HepG2 (cell line): ENCODE measurements around the gene NME2. TPM values are rescaled to one million over a fixed set of nuclear protein-coding genes. Genes with fewer than 3 reads are reported as not detected.

ENCODE experiments used
- ELF3 ChIP-seq: IDR thresholded peaks from 2 replicates; pipeline ENCODE4 v1.6.1; 2016; ENCODE audit warnings: missing genetic modification reagents, missing compliant biosample characterization
- ELF4 ChIP-seq: sonication (generic); formaldehyde crosslinking; IDR thresholded peaks from 2 replicates; pipeline ENCODE4 v1.5.0; 2020; ENCODE audit warnings: missing genetic modification reagents, mild to moderate bottlenecking, moderate library complexity, borderline replicate concordance
- FOXC1 ChIP-seq: sonication (generic); formaldehyde crosslinking; IDR thresholded peaks from 2 replicates; pipeline ENCODE4 v1.8.0; 2022; ENCODE audit warnings: mild to moderate bottlenecking, missing genetic modification reagents, borderline replicate concordance
- NONO ChIP-seq, 2 experiments: fragments of 450-650 bp in 1 of 2; sonication (generic) in 1 of 2; formaldehyde crosslinking in 1 of 2; IDR thresholded peaks in 1 of 2; conservative IDR thresholded peaks in 1 of 2; 2 replicates each; pipeline versions ENCODE4 v1.6.1 to v1.8.0; 2017 to 2022; ENCODE audit warnings: mild to moderate bottlenecking in 1 of 2, missing genetic modification reagents in 1 of 2, moderate library complexity in 1 of 2
- RARA ChIP-seq: IDR thresholded peaks from 2 replicates; pipeline ENCODE4 v1.6.1; 2016; ENCODE audit warnings: missing genetic modification reagents, missing compliant biosample characterization
- SOX13 ChIP-seq, 3 experiments: fragments of 450-650 bp in 1 of 3; sonication (generic) in 1 of 3; formaldehyde crosslinking in 1 of 3; IDR thresholded peaks in 2 of 3; conservative IDR thresholded peaks in 1 of 3; 2 replicates each; pipeline versions ENCODE4 v1.5.0 to v1.6.1; 2016 to 2020; ENCODE audit warnings: antibody characterized with exemption in 1 of 3, mild to moderate bottlenecking in 1 of 3, missing compliant biosample characterization in 1 of 3, missing genetic modification reagents in 1 of 3, moderate library complexity in 1 of 3
- SP2 ChIP-seq: sonication (generic); formaldehyde crosslinking; IDR thresholded peaks from 2 replicates; pipeline ENCODE4 v1.5.1; 2020; ENCODE audit warnings: mild to moderate bottlenecking, missing genetic modification reagents
- TBX3 ChIP-seq: fragments of 450-650 bp; IDR thresholded peaks from 2 replicates; pipeline ENCODE4 v1.6.1; 2017; ENCODE audit warnings: antibody characterized with exemption, mild to moderate bottlenecking, inconsistent platforms, borderline replicate concordance
- TOPORS ChIP-seq: sonication (generic); formaldehyde crosslinking; IDR thresholded peaks from 2 replicates; pipeline ENCODE4 v1.8.0; 2023; ENCODE audit warnings: mild to moderate bottlenecking, missing genetic modification reagents
- ZBTB7B ChIP-seq: sonication (generic); formaldehyde crosslinking; IDR thresholded peaks from 2 replicates; pipeline ENCODE4 v1.4.0; 2020; ENCODE audit warnings: missing genetic modification reagents
- ZNF709 ChIP-seq: sonication (generic); formaldehyde crosslinking; IDR thresholded peaks from 2 replicates; pipeline ENCODE4 v1.5.0; 2020; ENCODE audit warnings: mild to moderate bottlenecking, missing genetic modification reagents
- polyA plus RNA-seq, 8 experiments: library from polyadenylated mRNA; depleted of rRNA in 3 of 8; stranded (reverse) in 7 of 8; unstranded in 1 of 8; fragments of >200 nt; fragmentation: Illumina TruSeq in 4 of 8; extraction: Trizol in 4 of 8; gene quantifications; 2 replicates each; pipeline versions ENCODE4 v1.2.1 to v1.2.3, GENCODE V29; 2011 to 2016; ENCODE audit warnings: low read depth in 4 of 8, missing spikeins in 1 of 8, mixed read lengths in 1 of 8; ENCODE audit not compliant: insufficient read depth in 1 of 8
- total RNA-seq, 5 experiments: library from RNA; depleted of rRNA; stranded (reverse); fragments of >200 nt; fragmentation: Illumina TruSeq; extraction: Trizol; gene quantifications; 2 replicates each; pipeline ENCODE4 v1.2.3, GENCODE V29; 2016; ENCODE audit warnings: low read depth in 1 of 5
- TF ChIP-seq, protein P1 (sequence below): sonication (generic); formaldehyde crosslinking; IDR thresholded peaks from 2 replicates; pipeline ENCODE4 v1.5.0; 2020; ENCODE audit warnings: mild to moderate bottlenecking, missing genetic modification reagents, borderline replicate concordance
- TF ChIP-seq, protein P2 (sequence below): sonication (generic); formaldehyde crosslinking; IDR thresholded peaks from 2 replicates; pipeline ENCODE4 v1.4.0; 2020; ENCODE audit warnings: missing genetic modification reagents
- TF ChIP-seq, protein P3 (sequence below): sonication (generic); formaldehyde crosslinking; IDR thresholded peaks from 2 replicates; pipeline ENCODE4 v1.4.0; 2020; ENCODE audit warnings: missing genetic modification reagents, mild to moderate bottlenecking, borderline replicate concordance
- TF ChIP-seq, protein P4 (sequence below): IDR thresholded peaks from 2 replicates; pipeline ENCODE4 v1.6.1; 2016; ENCODE audit warnings: low read depth, control low read depth
- TF ChIP-seq, protein P5 (sequence below): sonication (generic); formaldehyde crosslinking; IDR thresholded peaks from 2 replicates; pipeline ENCODE4 v1.4.0; 2020; ENCODE audit warnings: low read depth, mild to moderate bottlenecking, missing genetic modification reagents

The NME2 gene
- total and polyA plus RNA-seq, 2 of the 13 experiments (the other 11 are each of a cell fraction or from before 2014, with no cell fraction given), result 790 to 1,213 TPM

DNA sequence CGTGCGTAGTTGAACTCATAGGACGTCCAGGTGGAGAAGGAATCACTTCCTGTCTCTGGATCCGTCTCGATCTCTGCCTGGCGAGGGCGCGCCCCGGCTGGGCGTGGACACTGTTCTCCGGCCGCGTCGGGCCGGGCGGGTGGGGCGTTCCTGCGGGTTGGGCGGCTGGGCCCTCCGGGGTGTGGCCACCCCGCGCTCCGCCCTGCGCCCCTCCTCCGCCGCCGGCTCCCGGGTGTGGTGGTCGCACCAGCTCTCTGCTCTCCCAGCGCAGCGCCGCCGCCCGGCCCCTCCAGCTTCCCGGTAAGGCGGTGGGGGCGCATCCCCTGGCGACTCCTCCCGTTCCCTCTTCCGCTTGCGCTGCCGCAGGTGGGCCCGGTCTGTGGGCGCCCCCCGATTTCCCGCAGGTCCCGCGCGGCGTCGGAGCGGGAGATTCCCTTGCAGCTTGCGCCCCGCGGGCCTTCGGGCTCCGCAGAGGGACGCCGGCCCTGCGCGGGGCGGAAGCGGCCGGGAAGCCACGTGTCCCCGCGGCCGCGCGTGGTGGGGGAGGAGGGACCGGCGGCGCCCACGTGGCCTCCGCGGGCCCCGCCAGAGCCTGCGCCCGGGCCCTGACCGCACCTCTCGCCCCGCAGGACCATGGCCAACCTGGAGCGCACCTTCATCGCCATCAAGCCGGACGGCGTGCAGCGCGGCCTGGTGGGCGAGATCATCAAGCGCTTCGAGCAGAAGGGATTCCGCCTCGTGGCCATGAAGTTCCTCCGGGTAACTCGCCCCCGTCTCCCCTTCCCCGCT is at the start of gene NME2 (continued):
- TF ChIP-seq, protein P1, sequence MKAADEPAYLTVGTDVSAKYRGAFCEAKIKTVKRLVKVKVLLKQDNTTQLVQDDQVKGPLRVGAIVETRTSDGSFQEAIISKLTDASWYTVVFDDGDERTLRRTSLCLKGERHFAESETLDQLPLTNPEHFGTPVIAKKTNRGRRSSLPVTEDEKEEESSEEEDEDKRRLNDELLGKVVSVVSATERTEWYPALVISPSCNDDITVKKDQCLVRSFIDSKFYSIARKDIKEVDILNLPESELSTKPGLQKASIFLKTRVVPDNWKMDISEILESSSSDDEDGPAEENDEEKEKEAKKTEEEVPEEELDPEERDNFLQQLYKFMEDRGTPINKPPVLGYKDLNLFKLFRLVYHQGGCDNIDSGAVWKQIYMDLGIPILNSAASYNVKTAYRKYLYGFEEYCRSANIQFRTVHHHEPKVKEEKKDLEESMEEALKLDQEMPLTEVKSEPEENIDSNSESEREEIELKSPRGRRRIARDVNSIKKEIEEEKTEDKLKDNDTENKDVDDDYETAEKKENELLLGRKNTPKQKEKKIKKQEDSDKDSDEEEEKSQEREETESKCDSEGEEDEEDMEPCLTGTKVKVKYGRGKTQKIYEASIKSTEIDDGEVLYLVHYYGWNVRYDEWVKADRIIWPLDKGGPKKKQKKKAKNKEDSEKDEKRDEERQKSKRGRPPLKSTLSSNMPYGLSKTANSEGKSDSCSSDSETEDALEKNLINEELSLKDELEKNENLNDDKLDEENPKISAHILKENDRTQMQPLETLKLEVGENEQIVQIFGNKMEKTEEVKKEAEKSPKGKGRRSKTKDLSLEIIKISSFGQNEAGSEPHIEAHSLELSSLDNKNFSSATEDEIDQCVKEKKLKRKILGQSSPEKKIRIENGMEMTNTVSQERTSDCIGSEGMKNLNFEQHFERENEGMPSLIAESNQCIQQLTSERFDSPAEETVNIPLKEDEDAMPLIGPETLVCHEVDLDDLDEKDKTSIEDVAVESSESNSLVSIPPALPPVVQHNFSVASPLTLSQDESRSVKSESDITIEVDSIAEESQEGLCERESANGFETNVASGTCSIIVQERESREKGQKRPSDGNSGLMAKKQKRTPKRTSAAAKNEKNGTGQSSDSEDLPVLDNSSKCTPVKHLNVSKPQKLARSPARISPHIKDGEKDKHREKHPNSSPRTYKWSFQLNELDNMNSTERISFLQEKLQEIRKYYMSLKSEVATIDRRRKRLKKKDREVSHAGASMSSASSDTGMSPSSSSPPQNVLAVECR (CRISPR knock-in tag), result peak; percentile 90
- TF ChIP-seq ELF4, result peak; percentile 69; the same call in 1 of the 2 replicates
- peak; percentile 24; the same call in 1 of the 2 replicates for TF ChIP-seq ELF3 (CRISPR knock-in tag)
- no peak for TF ChIP-seq NONO (IDR thresholded peaks at IDR 0.05)
- peak; percentile 59 for TF ChIP-seq NONO (CRISPR knock-in tag; conservative IDR thresholded peaks at IDR 0.05)
- TF ChIP-seq TBX3, result no peak
- TF ChIP-seq SOX13 (IDR thresholded peaks at IDR 0.05), result no peak; the same call in 1 of the 2 replicates
- TF ChIP-seq SOX13 (CRISPR knock-in tag; conservative IDR thresholded peaks at IDR 0.05 in 1 of 2, IDR thresholded peaks at IDR 0.05 in 1 of 2), result peak in 1 of 2 experiments; percentile 19; a peak in 1 of 4 replicates
- peak; percentile 73; the same call in 1 of the 2 replicates for TF ChIP-seq FOXC1 (CRISPR knock-in tag)
- TF ChIP-seq RARA (CRISPR knock-in tag), result no peak; the same call in 1 of the 2 replicates
- TF ChIP-seq ZNF709, result no peak
- TF ChIP-seq, protein P2, sequence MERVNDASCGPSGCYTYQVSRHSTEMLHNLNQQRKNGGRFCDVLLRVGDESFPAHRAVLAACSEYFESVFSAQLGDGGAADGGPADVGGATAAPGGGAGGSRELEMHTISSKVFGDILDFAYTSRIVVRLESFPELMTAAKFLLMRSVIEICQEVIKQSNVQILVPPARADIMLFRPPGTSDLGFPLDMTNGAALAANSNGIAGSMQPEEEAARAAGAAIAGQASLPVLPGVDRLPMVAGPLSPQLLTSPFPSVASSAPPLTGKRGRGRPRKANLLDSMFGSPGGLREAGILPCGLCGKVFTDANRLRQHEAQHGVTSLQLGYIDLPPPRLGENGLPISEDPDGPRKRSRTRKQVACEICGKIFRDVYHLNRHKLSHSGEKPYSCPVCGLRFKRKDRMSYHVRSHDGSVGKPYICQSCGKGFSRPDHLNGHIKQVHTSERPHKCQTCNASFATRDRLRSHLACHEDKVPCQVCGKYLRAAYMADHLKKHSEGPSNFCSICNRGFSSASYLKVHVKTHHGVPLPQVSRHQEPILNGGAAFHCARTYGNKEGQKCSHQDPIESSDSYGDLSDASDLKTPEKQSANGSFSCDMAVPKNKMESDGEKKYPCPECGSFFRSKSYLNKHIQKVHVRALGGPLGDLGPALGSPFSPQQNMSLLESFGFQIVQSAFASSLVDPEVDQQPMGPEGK (CRISPR knock-in tag), result peak; percentile 89
- TF ChIP-seq, protein P3, sequence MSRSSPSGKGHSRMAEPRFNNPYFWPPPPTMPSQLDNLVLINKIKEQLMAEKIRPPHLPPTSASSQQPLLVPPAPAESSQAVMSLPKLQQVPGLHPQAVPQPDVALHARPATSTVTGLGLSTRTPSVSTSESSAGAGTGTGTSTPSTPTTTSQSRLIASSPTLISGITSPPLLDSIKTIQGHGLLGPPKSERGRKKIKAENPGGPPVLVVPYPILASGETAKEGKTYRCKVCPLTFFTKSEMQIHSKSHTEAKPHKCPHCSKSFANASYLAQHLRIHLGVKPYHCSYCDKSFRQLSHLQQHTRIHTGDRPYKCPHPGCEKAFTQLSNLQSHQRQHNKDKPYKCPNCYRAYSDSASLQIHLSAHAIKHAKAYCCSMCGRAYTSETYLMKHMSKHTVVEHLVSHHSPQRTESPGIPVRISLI, result peak; percentile 8; the same call in 1 of the 2 replicates
- TF ChIP-seq SP2 (CRISPR knock-in tag), result peak; percentile 67
- TF ChIP-seq ZBTB7B (CRISPR knock-in tag), result peak; percentile 85; the same call in 1 of the 2 replicates
- TF ChIP-seq, protein P4, sequence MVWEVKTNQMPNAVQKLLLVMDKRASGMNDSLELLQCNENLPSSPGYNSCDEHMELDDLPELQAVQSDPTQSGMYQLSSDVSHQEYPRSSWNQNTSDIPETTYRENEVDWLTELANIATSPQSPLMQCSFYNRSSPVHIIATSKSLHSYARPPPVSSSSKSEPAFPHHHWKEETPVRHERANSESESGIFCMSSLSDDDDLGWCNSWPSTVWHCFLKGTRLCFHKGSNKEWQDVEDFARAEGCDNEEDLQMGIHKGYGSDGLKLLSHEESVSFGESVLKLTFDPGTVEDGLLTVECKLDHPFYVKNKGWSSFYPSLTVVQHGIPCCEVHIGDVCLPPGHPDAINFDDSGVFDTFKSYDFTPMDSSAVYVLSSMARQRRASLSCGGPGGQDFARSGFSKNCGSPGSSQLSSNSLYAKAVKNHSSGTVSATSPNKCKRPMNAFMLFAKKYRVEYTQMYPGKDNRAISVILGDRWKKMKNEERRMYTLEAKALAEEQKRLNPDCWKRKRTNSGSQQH (CRISPR knock-in tag), result 0 out of 2 replicates have a peak, but pooled peaks have one; percentile 12
- no peak for TF ChIP-seq TOPORS (CRISPR knock-in tag)
- TF ChIP-seq, protein P5, sequence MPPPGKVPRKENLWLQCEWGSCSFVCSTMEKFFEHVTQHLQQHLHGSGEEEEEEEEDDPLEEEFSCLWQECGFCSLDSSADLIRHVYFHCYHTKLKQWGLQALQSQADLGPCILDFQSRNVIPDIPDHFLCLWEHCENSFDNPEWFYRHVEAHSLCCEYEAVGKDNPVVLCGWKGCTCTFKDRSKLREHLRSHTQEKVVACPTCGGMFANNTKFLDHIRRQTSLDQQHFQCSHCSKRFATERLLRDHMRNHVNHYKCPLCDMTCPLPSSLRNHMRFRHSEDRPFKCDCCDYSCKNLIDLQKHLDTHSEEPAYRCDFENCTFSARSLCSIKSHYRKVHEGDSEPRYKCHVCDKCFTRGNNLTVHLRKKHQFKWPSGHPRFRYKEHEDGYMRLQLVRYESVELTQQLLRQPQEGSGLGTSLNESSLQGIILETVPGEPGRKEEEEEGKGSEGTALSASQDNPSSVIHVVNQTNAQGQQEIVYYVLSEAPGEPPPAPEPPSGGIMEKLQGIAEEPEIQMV (CRISPR knock-in tag), result peak; percentile 56; the same call in 1 of the 2 replicates
